HepG2 (cell line): ENCODE data around the gene TXNRD3. TPM values are rescaled to one million over a fixed set of nuclear protein-coding genes. Genes with fewer than 3 reads are reported as not detected.

Experiments
- ETS1 ChIP-seq: sonication (generic); formaldehyde crosslinking; IDR thresholded peaks from 2 replicates; pipeline ENCODE4 v1.4.0; 2020; ENCODE audit warnings: missing genetic modification reagents
- GABPB1 ChIP-seq: IDR thresholded peaks from 2 replicates; pipeline ENCODE4 v1.6.1; 2016; ENCODE audit warnings: mild to moderate bottlenecking, missing genetic modification reagents, moderate library complexity, missing compliant biosample characterization
- HNRNPL ChIP-seq: fragments of 200-400 bp; formaldehyde crosslinking; IDR thresholded peaks from 2 replicates; pipeline ENCODE4 v1.6.1; 2017; ENCODE audit warnings: mild to moderate bottlenecking, low read depth, low read length
- MAZ ChIP-seq, 2 experiments: sonication (generic) in 1 of 2; formaldehyde crosslinking in 1 of 2; IDR thresholded peaks; 2 replicates each; pipeline versions ENCODE4 v1.5.0 to v1.6.1; 2012 to 2020; ENCODE audit warnings: low read depth in 2 of 2, mild to moderate bottlenecking in 2 of 2, borderline replicate concordance in 1 of 2, improper control_type of control experiment in 1 of 2, low read length in 1 of 2, missing genetic modification reagents in 1 of 2, moderate library complexity in 1 of 2
- NAIF1 ChIP-seq: sonication (generic); formaldehyde crosslinking; IDR thresholded peaks from 2 replicates; pipeline ENCODE4 v1.5.0; 2020; ENCODE audit warnings: mild to moderate bottlenecking, missing genetic modification reagents, borderline replicate concordance
- NFKB2 ChIP-seq: sonication (generic); formaldehyde crosslinking; IDR thresholded peaks from 2 replicates; pipeline ENCODE4 v1.4.0; 2020; ENCODE audit warnings: missing genetic modification reagents, borderline replicate concordance
- RORA ChIP-seq: sonication (generic); formaldehyde crosslinking; IDR thresholded peaks from 2 replicates; pipeline ENCODE4 v1.5.0; 2020; ENCODE audit warnings: mild to moderate bottlenecking, missing genetic modification reagents, moderate library complexity
- TFDP1 ChIP-seq: IDR thresholded peaks from 2 replicates; pipeline ENCODE4 v1.6.1; 2016; ENCODE audit warnings: missing compliant biosample characterization, missing genetic modification reagents, borderline replicate concordance
- ZFP41 ChIP-seq: sonication (generic); formaldehyde crosslinking; IDR thresholded peaks from 2 replicates; pipeline ENCODE4 v1.4.0; 2020; ENCODE audit warnings: mild to moderate bottlenecking, missing genetic modification reagents, borderline replicate concordance
- ZFP82 ChIP-seq: sonication (generic); formaldehyde crosslinking; IDR thresholded peaks from 2 replicates; pipeline ENCODE4 v1.5.1; 2020; ENCODE audit warnings: mild to moderate bottlenecking, missing genetic modification reagents, borderline replicate concordance
- ZNF431 ChIP-seq: sonication (generic); formaldehyde crosslinking; IDR thresholded peaks from 2 replicates; pipeline ENCODE4 v1.9.0; 2022; ENCODE audit warnings: missing genetic modification reagents, low read depth, mild to moderate bottlenecking, borderline replicate concordance
- ZNF777 ChIP-seq: sonication (generic); formaldehyde crosslinking; IDR thresholded peaks from 2 replicates; pipeline ENCODE4 v1.4.0; 2020; ENCODE audit warnings: missing genetic modification reagents
- ZSCAN20 ChIP-seq: sonication (generic); formaldehyde crosslinking; IDR thresholded peaks from 2 replicates; pipeline ENCODE4 v1.4.0; 2020; ENCODE audit warnings: missing genetic modification reagents, mild to moderate bottlenecking, borderline replicate concordance
- ZSCAN22 ChIP-seq: sonication (generic); formaldehyde crosslinking; IDR thresholded peaks from 2 replicates; pipeline ENCODE4 v1.4.0; 2020; ENCODE audit warnings: mild to moderate bottlenecking, missing genetic modification reagents
- ZSCAN25 ChIP-seq: sonication (generic); formaldehyde crosslinking; IDR thresholded peaks from 2 replicates; pipeline ENCODE4 v1.8.0; 2022; ENCODE audit warnings: mild to moderate bottlenecking, missing genetic modification reagents
- ZXDC ChIP-seq: sonication (generic); formaldehyde crosslinking; IDR thresholded peaks from 2 replicates; pipeline ENCODE4 v1.5.0; 2020; ENCODE audit warnings: mild to moderate bottlenecking, missing genetic modification reagents
- polyA plus RNA-seq, 8 experiments: library from polyadenylated mRNA; depleted of rRNA in 3 of 8; stranded (reverse) in 7 of 8; unstranded in 1 of 8; fragments of >200 nt; fragmentation: Illumina TruSeq in 4 of 8; extraction: Trizol in 4 of 8; gene quantifications; 2 replicates each; pipeline versions ENCODE4 v1.2.1 to v1.2.3, GENCODE V29; 2011 to 2016; ENCODE audit warnings: low read depth in 4 of 8, missing spikeins in 1 of 8, mixed read lengths in 1 of 8; ENCODE audit not compliant: insufficient read depth in 1 of 8
- total RNA-seq, 5 experiments: library from RNA; depleted of rRNA; stranded (reverse); fragments of >200 nt; fragmentation: Illumina TruSeq; extraction: Trizol; gene quantifications; 2 replicates each; pipeline ENCODE4 v1.2.3, GENCODE V29; 2016; ENCODE audit warnings: low read depth in 1 of 5
- TF ChIP-seq, protein P1 (sequence below): sonication (generic); formaldehyde crosslinking; IDR thresholded peaks from 2 replicates; pipeline ENCODE4 v1.8.0; 2022; ENCODE audit warnings: low read depth, missing genetic modification reagents

TXNRD3 gene
- total and polyA plus RNA-seq, 2 of the 13 experiments (the other 11 are each of a cell fraction or from before 2014, with no cell fraction given) = 4.8 to 20.7 TPM

DNA sequence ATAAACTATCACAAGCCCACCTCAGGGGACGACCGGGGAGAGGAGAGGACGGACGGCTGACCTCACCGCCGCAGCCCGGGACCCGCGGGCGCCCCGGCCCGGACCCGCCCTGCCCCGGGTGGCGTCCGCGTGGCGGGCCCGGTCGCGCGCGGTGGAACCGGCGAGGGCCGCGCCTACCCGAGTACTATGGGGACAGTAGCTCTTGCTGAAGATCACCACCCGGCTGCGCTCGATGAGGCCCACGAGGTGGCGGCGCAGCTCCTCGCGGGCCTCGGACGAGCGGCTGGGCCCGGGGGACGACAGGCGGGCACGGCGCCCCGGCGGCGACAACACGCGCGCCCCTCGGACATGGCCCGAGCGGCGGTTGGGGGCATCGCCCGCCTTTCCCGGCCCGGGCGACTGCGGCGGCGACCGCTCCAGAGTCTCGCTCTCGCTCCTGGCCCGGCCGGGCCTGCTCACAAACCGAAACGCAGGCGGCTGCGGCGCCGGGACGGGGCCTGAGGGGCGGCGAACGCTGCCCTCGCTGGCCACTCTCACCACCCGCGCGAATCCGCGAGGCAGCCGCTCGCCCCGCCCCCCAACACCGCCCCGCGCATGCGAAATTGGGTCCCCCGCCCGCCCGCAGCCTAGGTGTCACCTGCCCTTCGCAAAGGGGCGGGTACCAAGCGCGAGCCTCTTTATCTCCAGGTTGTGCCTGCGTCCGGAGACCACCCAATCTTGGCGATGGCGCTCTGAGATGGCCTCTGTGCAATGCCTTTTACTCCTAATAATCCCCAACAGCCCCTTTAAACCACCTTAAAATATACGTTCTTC is at the start of gene TXNRD3 (continued):
- TF ChIP-seq, protein P1, sequence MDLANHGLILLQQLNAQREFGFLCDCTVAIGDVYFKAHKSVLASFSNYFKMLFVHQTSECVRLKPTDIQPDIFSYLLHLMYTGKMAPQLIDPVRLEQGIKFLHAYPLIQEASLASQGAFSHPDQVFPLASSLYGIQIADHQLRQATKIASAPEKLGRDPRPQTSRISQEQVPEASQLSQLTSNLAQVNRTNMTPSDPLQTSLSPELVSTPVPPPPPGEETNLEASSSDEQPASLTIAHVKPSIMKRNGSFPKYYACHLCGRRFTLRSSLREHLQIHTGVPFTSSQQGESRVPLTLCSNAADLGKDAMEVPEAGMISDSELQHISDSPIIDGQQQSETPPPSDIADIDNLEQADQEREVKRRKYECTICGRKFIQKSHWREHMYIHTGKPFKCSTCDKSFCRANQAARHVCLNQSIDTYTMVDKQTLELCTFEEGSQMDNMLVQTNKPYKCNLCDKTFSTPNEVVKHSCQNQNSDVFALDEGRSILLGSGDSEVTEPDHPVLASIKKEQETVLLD (CRISPR knock-in tag) = peak; percentile 72
- TF ChIP-seq RORA (CRISPR knock-in tag) (no peak), ZSCAN22 (CRISPR knock-in tag) (no peak), ZFP82 (CRISPR knock-in tag) (peak; percentile 6; the same call in 1 of the 2 replicates), ZNF777 (CRISPR knock-in tag) (peak; percentile 87), HNRNPL (no peak), NFKB2 (peak; percentile 68; the same call in 1 of the 2 replicates), TFDP1 (CRISPR knock-in tag) (peak; percentile 81; the same call in 1 of the 2 replicates), ZXDC (peak; percentile 84; the same call in 1 of the 2 replicates), ZSCAN20 (CRISPR knock-in tag) (peak; percentile 92; the same call in 1 of the 2 replicates), ZNF431 (CRISPR knock-in tag) (peak; percentile 94; the same call in 1 of the 2 replicates), NAIF1 (CRISPR knock-in tag) (0 out of 2 replicates have a peak, but pooled peaks have one; percentile 17), ETS1 (CRISPR knock-in tag) (no peak), GABPB1 (CRISPR knock-in tag) (peak; percentile 44; the same call in 1 of the 2 replicates), MAZ (IDR thresholded peaks at IDR 0.05; ENCODE audit: borderline replicate concordance, low read depth, low read length) (peak; percentile 42; the same call in 1 of the 2 replicates), MAZ (CRISPR knock-in tag; IDR thresholded peaks at IDR 0.05; ENCODE audit: low read depth) (peak; percentile 78; the same call in 1 of the 2 replicates), ZFP41 (no peak), ZSCAN25 (CRISPR knock-in tag) (no peak)
